Psoas muscle (tissue), 8 donors: ENCODE data around the gene BSX. TPM values are rescaled to one million over a fixed set of nuclear protein-coding genes. Genes with fewer than 3 reads are reported as not detected.

Experiments used
- ATAC-seq, 4 donors: fragments of 200-7000 bp; cut with Tn5 transposase; one replicate each; pipeline ENCODE4 v1.9.1; 2020; ENCODE audit warnings: moderate library complexity in 3 of 4, mild to moderate bottlenecking in 2 of 4
- DNase-seq, 2 donors: peaks; one replicate each; pipeline ENCODE4 v3.0.0-alpha.2; 2020
- H3K27ac ChIP-seq: fragments of 200-600 bp; one replicate; pipeline ENCODE4 v1.8.0; 2022
- H3K27me3 ChIP-seq, 3 donors: fragments of 200-600 bp in 1 of 3; one replicate each; pipeline versions ENCODE4 v1.6.1 to v1.8.0; 2013 to 2022; ENCODE audit warnings: low read length in 2 of 3, mild to moderate bottlenecking in 2 of 3, moderate library complexity in 1 of 3; ENCODE audit not compliant: insufficient read depth in 3 of 3
- H3K36me3 ChIP-seq, 2 donors: fragments of 200-600 bp in 1 of 2; one replicate each; pipeline versions ENCODE4 v1.6.1 to v1.8.0; 2013 to 2022; ENCODE audit warnings: low read depth in 1 of 2, mild to moderate bottlenecking in 1 of 2, moderate library complexity in 1 of 2; ENCODE audit not compliant: insufficient read depth in 1 of 2
- H3K4me1 ChIP-seq: fragments of 200-600 bp; one replicate; pipeline ENCODE4 v1.8.0; 2022
- H3K4me3 ChIP-seq: fragments of 200-600 bp; one replicate; pipeline ENCODE4 v1.8.0; 2022; ENCODE audit warnings: mild to moderate bottlenecking
- H3K9me3 ChIP-seq: fragments of 200-600 bp; one replicate; pipeline ENCODE4 v1.8.0; 2022
- WGBS, 3 donors: extraction: QIAGEN DNeasy Blood & Tissue Kit; methylation state at CpG; one replicate each; pipeline versions ENCODE4 v1.1.6 to v1.1.7; 2013; 5-methylcytosine and 5-hydroxymethylcytosine counted together
- intact Hi-C, 2 donors: fragments of 100-400 bp; cut with DNase I; formaldehyde crosslinking; loops; one replicate each; pipeline versions ENCODE4 v1.11.0 to v1.14.2; 2022
- polyA plus RNA-seq, 3 donors: library from polyadenylated mRNA; stranded (reverse); fragments of 200-250 nt; gene quantifications; one replicate each; pipeline ENCODE4 v1.2.3, GENCODE V29; 2013
- total RNA-seq, 4 donors: library from RNA; stranded (reverse); fragmentation: NEBNext Ultra II Directional in 2 of 4; extraction: Animal tissue kit (Norgen Biotek cat#: 25700) in 2 of 4; gene quantifications; one replicate each; pipeline versions ENCODE4 v1.2.1 to v1.2.4, GENCODE V29; 2021 to 2023
- TF ChIP-seq, protein P1 (sequence below): fragments of 200-600 bp; IDR thresholded peaks from one replicate; pipeline ENCODE4 v1.8.0; 2022; ENCODE audit warnings: antibody characterized with exemption
- donor health status: healthy with polysubstance abuse.
- donor health status: DM: no; HTN: no; CAD: no; lungs with moderate emphysema.
- donor health status: Bipolar disorder and iron deficiency.
- donor health status: healthy.
- donor health status: DM: yes; HTN: yes; CAD: no.
- donor health status: DM: no; HTN: no; CAD: no.
- donor health status: DM: no; HTN: no; CAD: no.
- donor health status: DM: yes; HTN: yes; CAD: no.

Gene BSX
- total and polyA plus RNA-seq, 7 donors: not detected

DNA sequence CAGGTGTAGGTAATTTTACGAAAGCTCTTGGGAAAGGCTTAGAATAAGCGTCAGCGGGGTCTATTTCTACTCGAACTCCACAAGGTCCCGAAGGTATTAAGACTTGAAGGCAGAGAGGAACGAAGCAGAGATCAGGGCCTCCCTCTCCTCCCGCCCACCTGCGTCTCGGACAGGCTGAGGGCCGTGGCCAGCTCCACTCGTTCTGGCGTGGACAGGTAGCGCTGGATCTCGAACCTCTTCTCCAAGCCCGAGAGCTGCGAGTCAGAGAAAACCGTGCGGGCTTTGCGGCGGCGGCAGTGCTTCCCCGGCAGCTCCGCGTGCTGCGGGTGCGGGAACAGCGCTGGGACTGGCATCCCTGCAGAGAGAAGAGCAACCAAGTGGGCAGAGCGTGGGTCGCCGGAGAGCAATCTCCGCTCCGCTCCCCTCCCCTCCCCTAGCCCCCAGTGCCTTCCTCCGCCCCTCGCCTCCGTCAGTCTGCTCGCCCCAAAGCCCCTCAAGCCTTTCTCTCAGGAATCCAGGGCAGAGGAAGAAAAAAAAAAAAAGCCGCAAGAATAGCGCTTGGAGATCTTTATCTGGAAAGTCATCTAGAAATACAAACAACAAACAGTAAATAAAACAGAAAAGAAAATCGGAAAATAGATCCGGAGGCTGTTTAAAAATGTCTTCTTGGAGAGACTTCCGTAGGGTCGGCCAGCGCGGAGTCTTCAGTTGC lies 2.4 kb downstream of the BSX start:
- H3K9me3 ChIP-seq: no peaks in the 10 kb centered on the region
- no peak overlapping the region for H3K4me3 ChIP-seq
- peaks cover 4% of the 10 kb centered on the region for H3K4me1 ChIP-seq
- TF ChIP-seq, protein P1, sequence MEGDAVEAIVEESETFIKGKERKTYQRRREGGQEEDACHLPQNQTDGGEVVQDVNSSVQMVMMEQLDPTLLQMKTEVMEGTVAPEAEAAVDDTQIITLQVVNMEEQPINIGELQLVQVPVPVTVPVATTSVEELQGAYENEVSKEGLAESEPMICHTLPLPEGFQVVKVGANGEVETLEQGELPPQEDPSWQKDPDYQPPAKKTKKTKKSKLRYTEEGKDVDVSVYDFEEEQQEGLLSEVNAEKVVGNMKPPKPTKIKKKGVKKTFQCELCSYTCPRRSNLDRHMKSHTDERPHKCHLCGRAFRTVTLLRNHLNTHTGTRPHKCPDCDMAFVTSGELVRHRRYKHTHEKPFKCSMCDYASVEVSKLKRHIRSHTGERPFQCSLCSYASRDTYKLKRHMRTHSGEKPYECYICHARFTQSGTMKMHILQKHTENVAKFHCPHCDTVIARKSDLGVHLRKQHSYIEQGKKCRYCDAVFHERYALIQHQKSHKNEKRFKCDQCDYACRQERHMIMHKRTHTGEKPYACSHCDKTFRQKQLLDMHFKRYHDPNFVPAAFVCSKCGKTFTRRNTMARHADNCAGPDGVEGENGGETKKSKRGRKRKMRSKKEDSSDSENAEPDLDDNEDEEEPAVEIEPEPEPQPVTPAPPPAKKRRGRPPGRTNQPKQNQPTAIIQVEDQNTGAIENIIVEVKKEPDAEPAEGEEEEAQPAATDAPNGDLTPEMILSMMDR: no peak
- WGBS, 3 donors: 3 to 4% (median 4%) methylated on average over 41 to 44 of the region's 44 CpGs
- intact Hi-C loops: no loop called here
- DNase-seq (no peak), ATAC-seq (no peak)
- no peak overlapping the region for H3K27ac ChIP-seq
- H3K36me3 ChIP-seq: no peaks in the 10 kb centered on the region
- peaks cover 0 to 99% (median 38%) of the 10 kb centered on the region in 3 donors for H3K27me3 ChIP-seq

DNA sequence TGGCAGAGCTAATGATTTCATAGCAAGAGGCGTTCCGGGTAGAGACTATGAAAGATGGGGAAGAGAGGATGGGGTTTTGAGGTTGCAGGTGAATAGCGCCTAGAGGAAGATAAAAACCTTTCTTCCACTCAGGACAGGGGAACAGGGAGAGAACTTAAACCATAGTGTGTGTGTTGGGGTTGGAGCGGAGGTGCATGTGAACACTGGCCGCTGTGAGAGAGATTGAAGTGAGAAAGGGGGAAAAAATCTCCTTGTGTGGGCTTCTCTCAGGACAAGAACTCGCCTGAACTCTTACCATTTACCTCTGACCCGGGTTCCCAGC lies 3.4 kb downstream of the BSX start:
- Histone ChIP-seq H3K36me3 (no peaks in the 10 kb centered on the region), H3K27me3 (peaks cover 4 to 98% (median 40%) of the 10 kb centered on the region in 3 donors), H3K4me3 (no peak overlapping the region), H3K4me1 (peaks cover 4% of the 10 kb centered on the region), H3K27ac (no peak overlapping the region), H3K9me3 (no peaks in the 10 kb centered on the region)
- no peak for DNase-seq
- intact Hi-C loops: no loop called here
- TF ChIP-seq, protein P1: no peak
- no peak for ATAC-seq
- 9 to 10% (median 10%) methylated on average over 7 of the region's 7 CpGs for WGBS, 3 donors

DNA sequence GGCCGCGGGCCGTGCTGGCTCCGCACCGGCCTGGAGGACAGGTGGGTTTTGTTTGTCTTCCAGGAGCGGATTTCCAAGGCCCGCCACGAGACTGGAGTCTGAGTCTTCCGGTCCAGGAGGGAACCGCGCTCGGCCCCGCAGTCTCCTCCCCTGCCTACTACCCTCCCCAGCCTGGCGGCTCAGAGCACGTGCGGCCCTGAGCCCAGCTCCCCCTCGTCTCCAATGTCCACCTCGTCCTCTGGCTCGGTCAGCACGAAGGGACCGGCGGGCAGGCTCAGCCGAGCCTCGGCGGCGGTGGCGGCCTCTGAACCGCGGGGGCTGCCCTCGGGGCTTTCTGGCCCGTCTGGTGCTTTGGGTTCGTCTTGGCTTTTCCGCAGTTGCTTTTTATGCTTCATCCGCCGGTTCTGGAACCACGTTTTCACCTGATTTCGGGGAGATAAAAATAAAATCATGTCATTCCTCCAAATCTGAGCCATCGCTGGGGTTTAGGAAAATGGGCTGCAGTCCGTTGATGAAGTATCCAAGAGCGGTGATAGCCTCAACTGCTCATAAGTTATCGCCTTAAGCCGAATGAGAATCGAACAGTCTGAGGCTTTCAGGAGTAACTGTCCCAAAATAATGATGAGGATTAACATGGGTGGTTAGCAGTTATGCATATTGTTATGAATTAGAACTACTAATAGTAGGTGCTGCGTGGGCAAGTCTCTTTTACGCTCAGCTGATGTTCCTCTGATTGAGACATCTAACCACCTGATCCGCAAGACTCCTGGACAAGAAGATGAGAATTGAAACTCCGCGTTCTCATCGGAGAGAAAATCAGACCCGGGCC lies 4.0 kb downstream of the BSX start:
- Histone ChIP-seq H3K4me3 (peak overlapping the region; percentile 38), H3K36me3 (no peaks in the 10 kb centered on the region), H3K9me3 (no peaks in the 10 kb centered on the region), H3K4me1 (peaks cover 4% of the 10 kb centered on the region), H3K27me3 (peaks cover 4 to 98% (median 40%) of the 10 kb centered on the region in 3 donors), H3K27ac (no peak overlapping the region)
- no peak for DNase-seq
- TF ChIP-seq, protein P1: no peak
- no peak for ATAC-seq
- intact Hi-C loops: no loop called here
- WGBS, 3 donors: 4 to 5% (median 4%) methylated on average over 45 to 50 of the region's 50 CpGs

DNA sequence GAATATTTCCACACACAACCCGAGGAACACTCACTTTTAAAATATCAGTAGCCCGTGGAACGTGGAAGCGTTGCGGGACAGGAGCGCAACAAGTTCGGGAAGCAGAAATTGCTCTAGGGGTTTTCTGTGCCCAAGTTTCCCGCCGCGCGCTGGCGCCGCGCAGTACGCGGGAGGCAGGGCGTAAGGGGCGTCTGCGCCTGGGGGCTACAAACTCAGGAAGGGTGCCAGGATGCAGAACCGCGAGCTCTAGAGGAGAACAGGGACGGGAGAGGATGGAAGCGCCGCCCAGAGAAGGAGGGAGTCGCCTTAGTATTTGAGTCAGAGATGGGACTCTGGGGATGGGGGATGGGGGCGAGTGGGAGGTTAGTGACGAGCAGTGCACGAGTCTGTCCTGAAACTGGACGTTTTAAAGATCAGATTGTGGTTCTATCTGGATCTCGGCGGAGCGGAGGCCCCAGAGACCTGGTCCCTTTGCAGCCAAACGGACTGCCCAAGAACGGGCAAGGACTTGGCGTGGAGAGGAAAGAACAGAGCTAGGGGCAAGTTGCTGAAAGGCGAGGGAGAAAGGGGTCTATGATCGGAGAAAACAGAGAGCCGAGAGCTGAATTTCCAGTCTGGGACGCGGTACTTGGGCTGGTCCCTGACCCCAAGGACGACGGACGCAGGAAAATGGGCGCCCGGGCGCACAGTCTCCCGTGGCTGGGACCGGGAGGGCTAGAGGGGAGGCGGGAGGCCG lies 4.7 kb downstream of the BSX start:
- Histone ChIP-seq H3K36me3 (no peaks in the 10 kb centered on the region), H3K9me3 (no peaks in the 10 kb centered on the region), H3K4me1 (peaks cover 4% of the 10 kb centered on the region), H3K4me3 (peak overlapping the region; percentile 38), H3K27me3 (peaks cover 4 to 94% (median 40%) of the 10 kb centered on the region in 3 donors), H3K27ac (no peak overlapping the region)
- 1 to 3% (median 2%) methylated on average over 49 to 50 of the region's 50 CpGs for WGBS, 3 donors
- DNase-seq (no peak), ATAC-seq (no peak)
- TF ChIP-seq, protein P1: no peak
- intact Hi-C loops: no loop called here
